Activated CD8-positive, alpha-beta memory T cell treated with anti-CD3 and anti-CD28 coated beads for 1 hour (primary cell): ENCODE measurements around the gene KRTAP20-3.

ENCODE experiments used
- DNase-seq, 2 donors: peaks; one replicate each; pipeline ENCODE4 v3.0.0-alpha.2; 2020; ENCODE audit warnings: low read depth in 1 of 2; ENCODE audit errors: extremely low read depth in 1 of 2

KRTAP20-3 gene

DNA sequence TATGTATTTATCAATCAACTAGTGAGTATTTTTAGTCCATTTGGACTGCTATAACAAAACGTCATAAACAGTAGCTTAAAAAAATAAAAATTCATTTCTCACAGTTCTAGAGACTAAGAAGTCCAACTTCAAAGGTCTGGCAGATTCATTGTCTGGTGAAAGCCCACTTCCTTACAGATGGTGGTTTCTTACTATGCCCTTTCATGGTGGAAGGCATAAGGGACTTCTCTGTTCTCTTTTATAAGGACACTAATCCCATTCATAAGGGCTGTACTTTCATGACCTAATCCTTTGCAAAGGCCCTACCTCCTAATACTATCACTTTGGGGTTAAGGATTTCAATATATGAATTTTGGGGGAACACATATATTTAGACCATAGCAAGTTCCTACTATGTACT, 37.9 kb downstream of the KRTAP20-3 start:
- DNase-seq, result no peak

DNA sequence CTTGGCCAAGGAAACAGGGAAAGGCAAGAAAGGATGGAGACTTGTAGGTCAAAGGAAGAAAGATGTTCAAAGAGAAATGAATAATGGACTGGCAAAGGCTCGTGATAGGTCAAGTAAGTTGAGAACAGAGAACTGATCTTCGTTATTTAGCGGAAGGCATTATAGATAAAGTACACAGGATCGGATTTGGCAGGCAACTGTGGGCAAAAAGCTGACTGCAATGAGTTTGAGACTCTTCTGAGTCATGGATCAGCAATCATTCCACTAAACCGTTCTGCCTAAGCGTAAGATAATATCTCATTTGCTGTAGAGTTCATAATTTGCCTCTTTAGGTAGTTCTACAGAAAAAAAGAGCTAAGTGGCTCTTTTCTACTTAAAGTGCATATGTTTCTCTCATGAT, 41.8 kb downstream of the KRTAP20-3 start:
- DNase-seq, result no peak

DNA sequence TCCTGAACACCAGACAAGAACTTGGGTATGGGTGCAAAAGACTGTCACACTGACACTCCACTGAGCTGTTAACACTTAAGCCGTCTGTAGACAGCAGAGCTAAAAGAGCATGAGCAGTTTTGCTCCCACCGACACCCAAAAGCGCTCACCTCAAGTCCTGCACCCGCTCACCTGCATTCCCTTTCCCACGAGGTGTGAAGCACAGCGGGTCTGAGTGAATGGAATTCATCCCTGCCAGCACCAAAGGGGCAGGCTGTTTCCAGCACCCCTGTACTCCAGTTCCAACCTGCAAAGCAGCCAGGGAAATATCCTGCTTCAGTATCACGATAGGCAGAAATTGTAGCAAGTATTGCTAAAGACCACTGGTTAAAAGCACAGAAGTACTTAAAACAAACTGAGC, 47.2 kb downstream of the KRTAP20-3 start:
- DNase-seq, result no peak
